Amniotic stem cell (primary cell): Measurements from ENCODE around the gene RALA.
"Not testable (repeated sequence)": the region's sequence is repeated elsewhere in the genome, so short reads cannot be mapped to it uniquely, and the experiment has no call there.

Experiments used
- DNase-seq: peaks from one replicate; lab custom pipeline; 2025; lab: John Stamatoyannopoulos, UW

The RALA gene

GRCh38 chr7:39727231-39728012 is 104.0 kb downstream of the RALA start:
- DNase-seq: no peak

- peak; percentile 99 for DNase-seq
Measured at GRCh38 chr7:39732837-39733804, 109.7 kb downstream of the RALA start.

- DNase-seq: peak; percentile 69
Measured at GRCh38 chr7:39733881-39734632, 110.7 kb downstream of the RALA start.

- no peak for DNase-seq
Measured at GRCh38 chr7:39734633-39735004, 111.2 kb downstream of the RALA start.

- no peak for DNase-seq
Measured at GRCh38 chr7:39735903-39736302, 112.5 kb downstream of the RALA start.

GRCh38 chr7:39741942-39742623 is 118.7 kb downstream of the RALA start:
- DNase-seq: no peak

GRCh38 chr7:39744620-39745019 is 121.2 kb downstream of the RALA start:
- DNase-seq: no peak

GRCh38 chr7:39745320-39745719 is 121.9 kb downstream of the RALA start:
- no peak for DNase-seq

GRCh38 chr7:39746103-39746819 is 122.9 kb downstream of the RALA start:
- peak; percentile 53 for DNase-seq

GRCh38 chr7:39749177-39749576 is 125.8 kb downstream of the RALA start:
- DNase-seq: peak; percentile 53

GRCh38 chr7:39749717-39750116 is 126.3 kb downstream of the RALA start:
- no peak for DNase-seq

GRCh38 chr7:39750253-39751077 is 127.1 kb downstream of the RALA start:
- DNase-seq: no peak

- DNase-seq: not testable (repeated sequence)
Measured at GRCh38 chr7:39753237-39753636, 129.9 kb downstream of the RALA start.

GRCh38 chr7:39753823-39754325 is 130.5 kb downstream of the RALA start:
- DNase-seq: no peak

GRCh38 chr7:39754326-39755120 is 131.2 kb downstream of the RALA start:
- peak; percentile 29 for DNase-seq

GRCh38 chr7:39757604-39758003 is 134.2 kb downstream of the RALA start:
- no peak for DNase-seq
